ENCODE measurements around the gene SLC5A6.

Gene SLC5A6

DNA sequence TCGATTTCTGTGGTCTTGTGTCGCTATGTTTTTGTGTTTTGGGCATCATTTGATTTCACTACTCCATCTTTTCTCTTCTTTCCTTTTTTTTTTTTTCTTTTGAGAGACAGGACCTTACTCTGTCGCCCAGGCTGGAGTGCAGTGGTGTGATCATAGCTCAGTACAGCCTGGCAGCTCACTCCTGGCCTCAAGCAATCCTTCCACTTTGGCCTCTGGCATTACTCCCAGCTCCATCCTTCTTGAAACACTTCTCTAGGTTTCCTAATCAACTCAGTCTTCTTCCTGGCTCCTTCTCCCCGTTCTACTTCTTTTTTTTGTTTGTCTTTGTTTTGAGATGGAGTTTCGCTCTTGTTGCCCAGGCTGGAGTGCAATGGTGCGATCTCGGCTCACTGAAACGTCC is 36.7 kb downstream of the SLC5A6 start:
- no peak for DNase-seq (ENCODE audit: low read depth in 2 of 2)

DNA sequence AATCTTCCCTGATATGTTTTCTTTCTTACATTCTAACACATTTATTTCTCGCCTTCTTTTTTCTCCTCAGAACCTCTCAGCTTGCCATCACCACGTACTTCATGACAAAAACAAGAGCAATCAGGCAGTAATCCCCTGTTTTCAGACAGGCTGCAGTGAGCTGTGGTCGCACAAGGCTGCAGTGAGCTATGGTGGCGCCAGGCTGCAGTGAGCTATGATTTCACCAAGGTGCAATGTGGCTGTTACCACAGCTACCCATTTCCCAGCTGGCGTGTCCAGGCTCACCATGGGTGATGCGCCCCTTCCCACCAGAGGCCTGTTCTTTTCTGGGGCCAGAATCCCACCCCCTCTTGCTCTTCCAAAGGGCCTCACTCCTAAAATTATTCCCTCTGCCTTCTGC is 37.4 kb downstream of the SLC5A6 start:
- DNase-seq (ENCODE audit: low read depth in 2 of 2): no peak

DNA sequence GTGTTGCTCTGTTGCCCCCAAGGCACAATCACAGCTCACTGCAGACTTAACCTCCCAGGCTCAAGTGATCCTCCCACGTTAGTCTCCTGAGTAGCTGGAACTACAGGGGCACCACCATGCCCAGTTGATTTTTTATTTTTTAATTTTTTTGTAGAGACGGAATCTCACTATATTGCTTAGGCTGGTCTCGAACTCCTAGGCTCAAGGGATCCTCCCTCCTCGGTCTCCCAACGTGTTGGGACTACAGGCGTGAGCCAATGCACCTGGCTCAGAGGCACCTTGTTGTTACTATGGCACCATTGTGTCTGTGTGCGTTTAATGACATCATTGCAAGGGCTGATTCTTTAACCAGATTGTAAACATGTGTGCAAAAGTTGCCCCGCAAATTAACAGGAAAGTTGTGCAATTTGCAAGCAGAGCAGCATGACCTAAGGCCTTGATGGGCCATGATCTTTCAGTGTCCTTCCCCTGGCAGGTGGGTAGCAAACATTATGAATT is 40.7 kb downstream of the SLC5A6 start:
- no peak for DNase-seq (ENCODE audit: low read depth in 2 of 2)

DNA sequence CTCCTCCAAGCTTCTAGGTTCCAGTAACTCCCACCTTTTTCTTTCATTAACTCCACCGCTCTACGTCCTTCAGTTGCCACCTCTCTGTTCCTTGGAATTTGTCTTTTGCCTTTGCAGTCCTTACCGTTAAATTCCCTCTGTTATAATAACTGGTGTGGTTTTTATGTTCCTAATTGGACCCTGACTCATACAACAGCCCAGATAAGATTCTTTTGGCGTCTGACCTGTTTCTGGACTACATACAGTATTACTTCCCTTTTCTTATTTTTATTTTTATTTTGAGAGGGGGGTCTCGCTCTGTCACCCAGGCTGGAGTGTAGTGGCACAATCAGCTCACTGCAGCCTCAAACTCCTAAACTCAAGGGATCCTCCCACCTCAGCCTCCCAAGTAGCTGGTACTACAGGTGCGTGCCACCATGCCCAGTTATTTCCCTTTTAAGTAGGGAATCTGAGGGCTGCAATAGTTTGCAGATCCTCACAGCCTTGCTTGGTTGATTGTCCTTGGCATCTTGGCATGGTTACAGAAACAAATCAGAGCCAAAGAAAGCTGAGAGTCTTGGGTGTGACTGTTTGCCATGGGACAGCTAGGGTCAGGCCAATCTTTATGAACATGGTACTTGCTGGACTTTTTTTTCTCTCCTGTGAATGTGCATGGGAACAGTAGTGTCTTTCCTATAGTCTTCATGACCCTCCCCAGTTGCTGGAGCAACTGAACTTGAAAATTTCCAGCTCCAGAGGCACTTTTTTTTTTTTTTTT is 41.3 kb downstream of the SLC5A6 start:
- no peak for DNase-seq (ENCODE audit: low read depth in 2 of 2)

DNA sequence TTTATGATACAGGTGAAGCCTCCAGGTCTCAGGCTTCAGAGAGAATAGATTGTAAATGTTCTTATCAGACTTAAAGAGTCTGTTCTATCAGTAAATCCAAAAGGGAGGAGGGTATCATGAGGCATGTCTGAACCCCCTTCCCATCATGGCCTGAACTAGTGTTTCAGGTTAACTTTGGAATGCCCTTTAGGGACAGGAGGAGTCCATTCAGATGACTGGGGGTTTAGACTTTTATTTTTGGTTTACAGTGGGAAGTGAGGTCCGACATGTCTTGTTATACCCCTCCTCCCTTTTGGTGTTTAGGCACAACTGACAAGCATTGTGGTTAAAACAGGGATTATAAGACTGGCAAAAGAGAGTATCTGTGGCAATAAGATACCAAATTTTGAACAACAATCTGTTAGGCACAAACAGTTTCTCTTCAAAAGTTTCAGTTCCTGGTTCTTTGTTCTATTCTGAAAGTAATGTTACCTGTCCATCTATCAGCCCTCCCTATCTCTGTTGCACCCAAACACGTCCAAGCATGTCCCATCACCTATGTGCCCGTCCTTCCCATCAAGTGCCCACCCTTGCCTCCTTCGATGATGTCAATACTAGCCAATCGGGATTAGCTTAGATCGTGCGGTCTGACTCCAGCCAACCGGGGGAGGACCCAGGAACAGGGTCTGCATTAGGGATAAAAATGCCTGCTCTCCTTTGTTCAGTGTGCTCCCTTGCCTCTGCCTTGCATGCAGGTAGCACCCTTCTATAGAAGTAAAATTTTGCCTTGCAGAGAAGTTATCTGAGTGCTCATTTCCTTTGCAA is 46.9 kb downstream of the SLC5A6 start:
- DNase-seq (ENCODE audit: low read depth in 2 of 2): no peak

DNA sequence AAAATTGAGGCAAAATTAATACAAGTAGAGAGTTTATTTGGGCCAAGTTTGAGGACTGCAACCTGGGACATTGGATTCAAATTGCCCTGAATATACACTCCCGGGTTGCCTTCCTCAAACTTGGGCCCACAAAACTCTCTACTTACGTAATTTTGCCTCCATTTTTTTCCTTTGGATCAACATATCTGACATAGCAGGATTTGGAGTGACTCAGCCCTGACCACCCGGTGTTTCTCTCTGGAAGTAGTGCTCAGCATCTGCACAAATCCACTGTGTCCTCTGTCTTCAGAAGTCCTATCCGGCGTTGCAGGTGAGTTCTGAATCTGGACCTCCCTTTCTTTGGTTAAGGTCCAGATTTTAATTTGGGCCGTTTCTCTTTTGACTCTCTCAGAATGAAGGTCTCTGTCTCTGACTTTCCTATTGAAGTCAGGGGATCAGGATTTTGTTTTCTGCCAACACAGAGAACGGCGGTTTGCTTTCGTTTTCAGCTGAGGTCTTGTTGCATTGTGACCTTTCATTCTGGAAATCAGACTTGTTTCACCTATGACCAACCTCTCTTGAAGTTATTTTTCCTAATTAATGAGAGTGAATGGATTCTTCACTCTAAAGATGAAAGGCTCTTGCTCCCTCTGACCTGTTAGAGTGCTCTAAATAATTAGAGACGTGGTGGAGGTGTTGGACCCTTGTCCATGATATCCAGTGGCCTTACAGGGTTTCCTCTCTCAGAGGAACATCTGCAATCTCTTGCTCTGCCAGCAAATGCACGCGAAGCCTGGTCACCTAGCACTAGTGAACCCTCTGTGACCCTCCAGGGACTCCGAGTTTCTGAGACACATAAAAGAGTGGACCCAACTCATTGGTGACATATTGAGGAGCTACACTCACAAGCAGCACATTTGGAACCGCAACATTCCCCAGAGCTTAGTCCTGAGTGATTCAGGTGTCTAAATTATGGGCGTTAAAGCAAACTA is 49.6 kb downstream of the SLC5A6 start:
- no peak for DNase-seq (ENCODE audit: low read depth in 2 of 2)

DNA sequence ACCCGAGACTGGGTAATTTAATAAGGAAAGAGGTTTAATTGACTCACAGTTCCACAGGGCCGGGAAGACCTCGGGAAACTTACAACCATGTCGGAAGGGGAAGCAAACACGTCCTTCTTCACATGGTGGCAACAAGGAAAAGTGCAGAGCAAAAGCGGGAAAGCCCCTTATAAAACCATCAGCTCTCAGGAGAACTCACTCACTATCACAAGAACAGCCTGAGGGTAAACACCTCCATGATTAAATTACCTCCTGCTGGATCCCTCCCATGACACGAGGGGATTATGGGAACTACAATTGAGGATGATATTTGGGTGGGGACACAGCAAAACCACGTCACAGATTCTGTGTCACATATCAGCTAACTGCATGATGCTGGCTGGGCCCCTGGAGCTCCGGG is 51.9 kb downstream of the SLC5A6 start:
- no peak for DNase-seq (ENCODE audit: low read depth in 2 of 2)

DNA sequence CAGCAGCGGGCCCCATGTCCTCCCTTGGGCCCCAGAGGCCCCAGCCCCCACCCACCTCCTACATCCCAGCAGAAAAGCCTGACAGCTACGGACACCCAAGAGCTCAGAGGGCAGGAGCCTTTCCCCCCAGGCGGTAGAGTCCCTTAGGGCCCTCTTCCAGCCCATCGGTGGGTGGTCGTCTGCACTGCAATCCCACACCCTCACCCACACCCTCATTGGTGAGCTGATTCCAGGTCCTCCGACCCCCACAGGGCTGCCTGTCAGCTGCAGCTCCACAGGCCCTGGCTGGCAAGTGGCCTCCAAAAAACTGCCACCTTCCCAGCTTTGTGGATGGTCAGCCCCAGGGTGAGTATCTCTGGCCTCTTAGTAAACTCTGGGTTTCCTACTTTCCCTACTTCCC is 52.8 kb downstream of the SLC5A6 start:
- DNase-seq (ENCODE audit: low read depth in 2 of 2): no peak

DNA sequence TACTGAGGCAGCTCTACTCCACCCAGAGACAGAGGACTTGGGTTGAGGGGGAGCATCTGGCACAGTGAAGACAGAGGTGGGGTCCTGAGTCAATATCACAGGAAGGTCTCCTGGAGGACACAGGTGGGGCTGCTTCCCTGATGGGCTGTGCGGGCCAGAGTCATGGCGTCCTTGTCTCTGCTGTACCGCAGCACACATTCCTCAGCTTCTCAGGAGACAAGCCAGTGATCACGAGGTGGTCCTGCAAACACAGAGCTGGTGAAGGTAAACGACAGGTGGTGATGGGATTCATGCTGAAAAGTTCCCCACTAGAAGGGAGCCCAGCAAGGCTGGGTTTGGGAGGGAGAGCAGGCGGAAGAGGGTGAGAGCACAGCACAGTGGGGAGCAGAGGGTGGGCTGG is 53.6 kb downstream of the SLC5A6 start:
- DNase-seq (ENCODE audit: low read depth in 2 of 2): no peak

DNA sequence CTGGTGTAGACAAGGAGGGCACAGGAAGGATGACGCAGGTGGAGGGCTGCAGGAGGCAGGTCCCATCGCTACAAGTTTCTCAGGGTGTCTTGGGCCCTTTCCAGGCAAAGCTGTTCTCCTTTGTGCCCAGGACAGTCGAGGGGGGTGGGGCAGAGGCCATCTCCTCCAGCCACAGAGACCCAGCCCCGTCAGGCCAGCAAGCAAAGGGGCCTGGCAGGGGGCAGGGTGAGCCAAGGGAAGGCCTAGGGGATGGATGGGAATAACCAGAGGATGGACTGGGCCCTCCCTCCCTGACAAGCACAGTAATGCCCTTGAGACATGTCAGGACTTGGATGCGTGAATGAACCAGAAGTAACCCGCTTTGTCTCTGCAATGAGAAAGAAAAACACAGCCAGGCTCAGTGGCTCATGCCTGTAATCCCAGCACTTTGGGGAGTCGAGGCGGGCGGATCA is 57.0 kb downstream of the SLC5A6 start:
- DNase-seq (ENCODE audit: low read depth in 2 of 2): no peak

DNA sequence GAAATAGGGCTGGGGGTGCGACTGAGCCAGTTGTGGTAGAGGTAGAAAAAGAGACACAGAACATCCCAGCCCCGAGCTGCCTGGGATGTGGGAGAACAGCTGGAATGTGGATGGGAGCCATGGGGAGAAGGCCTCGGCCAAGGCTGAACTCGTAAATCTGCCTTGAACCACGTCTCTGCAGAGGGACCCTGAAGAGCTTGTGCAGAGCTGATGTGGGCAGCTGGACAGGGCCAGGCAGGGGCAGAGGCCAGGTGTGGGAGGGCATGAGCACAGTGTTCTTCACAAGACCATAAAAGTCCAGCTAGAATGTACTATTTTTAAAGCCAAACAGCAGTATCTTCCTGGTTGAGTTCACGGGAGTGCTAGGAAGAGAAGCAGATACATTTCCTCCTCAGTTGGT is 57.6 kb downstream of the SLC5A6 start:
- DNase-seq (ENCODE audit: low read depth in 2 of 2): no peak

DNA sequence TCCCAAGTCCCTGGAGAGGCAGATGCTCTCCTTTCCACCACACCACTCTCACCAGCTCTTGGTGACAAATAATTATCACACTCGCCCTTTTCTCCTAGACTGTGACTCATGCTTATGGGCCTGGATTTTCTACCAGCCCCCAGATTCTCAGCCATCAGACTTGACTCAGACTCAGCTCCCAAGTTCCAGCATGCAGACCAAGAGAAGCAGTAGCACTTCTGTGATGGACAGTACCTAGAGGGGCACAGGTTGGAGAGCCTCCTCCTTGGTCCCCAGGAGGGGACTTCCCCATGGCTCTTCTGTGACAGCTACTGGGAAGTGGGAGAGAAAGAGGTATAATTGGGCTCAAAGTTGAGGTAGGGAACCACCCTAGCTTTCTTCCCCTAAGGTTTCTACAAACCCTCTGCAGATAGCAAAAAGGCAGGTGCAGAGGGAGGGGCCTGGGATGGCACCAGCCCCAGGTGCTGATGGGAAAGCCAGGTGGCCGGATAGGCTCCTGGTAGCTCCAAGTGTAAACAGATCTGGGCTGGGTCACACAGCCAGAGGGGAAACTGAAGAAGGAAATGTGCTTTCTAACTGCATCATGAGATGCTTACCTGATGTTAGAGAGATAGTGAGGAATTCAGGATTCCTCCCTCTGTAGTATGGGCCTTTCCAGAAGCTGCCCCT is 59.1 kb downstream of the SLC5A6 start:
- no peak for DNase-seq (ENCODE audit: low read depth in 2 of 2)

DNA sequence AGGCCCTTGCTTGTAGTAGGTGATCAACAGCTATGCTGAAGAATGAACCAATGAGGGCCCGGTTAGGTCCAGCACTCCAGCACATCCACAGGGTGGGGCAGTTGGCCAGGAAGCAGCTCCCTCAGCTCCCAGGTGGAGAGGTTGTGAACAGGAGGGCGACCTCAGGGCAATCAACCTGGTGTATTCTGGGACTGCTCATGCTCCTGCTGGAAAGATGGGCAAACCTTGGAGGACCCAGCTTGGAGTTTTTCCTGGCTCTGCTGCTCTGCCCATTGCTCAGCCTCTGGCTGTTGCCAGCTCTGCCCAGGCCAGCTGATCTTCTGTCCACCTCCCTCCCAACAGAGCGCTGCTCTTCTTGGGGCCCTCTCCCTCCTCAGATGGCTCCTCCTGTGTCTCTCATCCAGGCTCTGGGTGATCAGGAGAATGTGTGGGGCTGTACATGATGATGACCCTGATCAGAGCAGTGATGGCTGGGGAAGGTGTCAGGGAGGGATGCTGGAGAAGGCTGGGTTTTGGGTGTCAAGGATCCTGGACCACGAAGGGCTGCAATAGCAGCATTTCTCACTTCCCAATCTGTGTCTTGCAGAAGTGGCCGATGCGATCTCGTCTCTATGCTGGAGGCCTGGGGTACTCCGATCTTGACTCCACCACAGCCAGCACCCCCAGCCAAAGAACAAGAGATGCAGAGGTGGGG is 59.8 kb downstream of the SLC5A6 start:
- no peak for DNase-seq (ENCODE audit: low read depth in 2 of 2)

DNA sequence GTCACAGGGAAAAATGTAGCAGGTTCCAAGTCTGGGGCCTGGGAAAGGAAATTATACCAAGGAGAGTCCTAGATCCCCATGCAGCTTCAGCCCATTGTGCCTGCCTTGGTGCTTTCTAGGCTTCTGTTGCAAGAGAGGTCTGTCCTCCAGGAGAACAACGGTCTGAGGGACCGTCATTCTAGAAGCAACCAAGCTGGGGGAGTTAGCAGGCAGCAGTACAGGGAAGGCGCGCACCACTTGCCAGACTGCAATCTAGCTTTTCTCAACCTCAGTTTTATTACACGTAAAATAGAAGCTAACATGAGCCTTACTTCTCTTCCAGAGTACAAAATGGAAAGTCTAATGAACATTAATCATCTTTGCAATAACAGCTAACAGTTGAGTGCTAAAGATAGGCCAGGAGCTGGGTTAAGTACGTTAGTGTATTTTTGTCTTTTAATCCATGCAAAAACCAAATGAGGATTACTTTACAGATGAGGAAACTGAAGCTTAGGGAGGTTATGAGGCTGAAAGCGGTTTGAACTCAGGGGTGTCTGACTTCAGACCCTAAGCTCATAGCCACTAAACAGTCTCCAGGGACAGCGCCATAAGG is 61.3 kb downstream of the SLC5A6 start:
- no peak for DNase-seq (ENCODE audit: low read depth in 2 of 2)
